HepG2 (cell line): ENCODE measurements around the gene ZSCAN4. TPM values are rescaled to one million over a fixed set of nuclear protein-coding genes. Genes with fewer than 3 reads are reported as not detected.

Source experiments
- ATF4 ChIP-seq, 2 experiments: fragments of 450-650 bp in 1 of 2; sonication (generic) in 1 of 2; formaldehyde crosslinking; IDR thresholded peaks; 2 replicates each; pipeline versions ENCODE4 v1.5.0 to v1.8.0; 2020 to 2022; ENCODE audit warnings: mild to moderate bottlenecking in 1 of 2, missing genetic modification reagents in 1 of 2
- NFAT5 ChIP-seq: sonication (generic); formaldehyde crosslinking; IDR thresholded peaks from 2 replicates; pipeline ENCODE4 v1.4.0; 2020; ENCODE audit warnings: missing genetic modification reagents
- ZNF318 ChIP-seq: sonication (generic); formaldehyde crosslinking; IDR thresholded peaks from 2 replicates; pipeline ENCODE4 v1.4.0; 2020; ENCODE audit warnings: mild to moderate bottlenecking, missing genetic modification reagents
- polyA plus RNA-seq, 8 experiments: library from polyadenylated mRNA; depleted of rRNA in 3 of 8; stranded (reverse) in 7 of 8; unstranded in 1 of 8; fragments of >200 nt; fragmentation: Illumina TruSeq in 4 of 8; extraction: Trizol in 4 of 8; gene quantifications; 2 replicates each; pipeline versions ENCODE4 v1.2.1 to v1.2.3, GENCODE V29; 2011 to 2016; ENCODE audit warnings: low read depth in 4 of 8, missing spikeins in 1 of 8, mixed read lengths in 1 of 8; ENCODE audit not compliant: insufficient read depth in 1 of 8
- total RNA-seq, 5 experiments: library from RNA; depleted of rRNA; stranded (reverse); fragments of >200 nt; fragmentation: Illumina TruSeq; extraction: Trizol; gene quantifications; 2 replicates each; pipeline ENCODE4 v1.2.3, GENCODE V29; 2016; ENCODE audit warnings: low read depth in 1 of 5

The ZSCAN4 gene
- total and polyA plus RNA-seq, 2 of the 13 experiments (the other 11 are each of a cell fraction or from before 2014, with no cell fraction given): 0.60 to 0.73 TPM

GRCh38 chr19:57667228-57667627 is 1.5 kb upstream of the ZSCAN4 start (continued):
- TF ChIP-seq NFAT5 (CRISPR knock-in tag) (no peak), ATF4 (CRISPR knock-in tag; IDR thresholded peaks at IDR 0.05) (no peak), ZNF318 (CRISPR knock-in tag) (no peak)
- TF ChIP-seq, all 625 proteins: peak for 2
